DND-41 (cell line): ENCODE data around the gene SLC25A42.

Experiments used
- ATAC-seq: fragments of 200-7000 bp; cut with Tn5 transposase; 3 replicates; pipeline ENCODE4 v1.9.1; 2021; ENCODE audit warnings: low read depth; ENCODE audit not compliant: insufficient read depth
- DNase-seq: peaks from one replicate; pipeline ENCODE4 v3.0.0-alpha.2; 2020
- H2AFZ ChIP-seq: 2 replicates; pipeline ENCODE4 v1.6.0; 2012; ENCODE audit warnings: low read depth, low read length
- H3K27ac ChIP-seq: 2 replicates; pipeline ENCODE4 v1.5.1; 2012; ENCODE audit warnings: low read length, inconsistent platforms
- H3K27me3 ChIP-seq: fragments of 200-600 bp; sonication (generic); 2 replicates; pipeline ENCODE4 v1.6.0; 2012; ENCODE audit warnings: low read length, mild to moderate bottlenecking, inconsistent platforms; ENCODE audit not compliant: insufficient read depth, poor library complexity
- H3K36me3 ChIP-seq: 2 replicates; pipeline ENCODE4 v1.5.1; 2012; ENCODE audit warnings: low read length, inconsistent platforms; ENCODE audit not compliant: insufficient read depth
- H3K4me1 ChIP-seq: 2 replicates; pipeline ENCODE4 v1.5.1; 2012; ENCODE audit warnings: mild to moderate bottlenecking, low read length; ENCODE audit not compliant: insufficient read depth
- H3K4me2 ChIP-seq: 2 replicates; pipeline ENCODE4 v1.6.0; 2012; ENCODE audit warnings: mild to moderate bottlenecking, moderate library complexity, low read length, inconsistent platforms; ENCODE audit not compliant: insufficient read depth
- H3K4me3 ChIP-seq, 2 experiments: fragments of 200-600 bp in 1 of 2; shearing (Covaris generic) in 1 of 2; 2 replicates each; pipeline ENCODE4 v1.5.1; 2012 to 2016; ENCODE audit warnings: inconsistent platforms in 2 of 2, low read length in 2 of 2, mild to moderate bottlenecking in 2 of 2, low read depth in 1 of 2, moderate library complexity in 1 of 2
- H3K79me2 ChIP-seq: 2 replicates; pipeline ENCODE4 v1.6.0; 2012; ENCODE audit warnings: low read length, inconsistent platforms; ENCODE audit not compliant: insufficient read depth
- H3K9ac ChIP-seq: 2 replicates; pipeline ENCODE4 v1.6.0; 2012; ENCODE audit warnings: low read depth, mild to moderate bottlenecking, inconsistent platforms, low read length, moderate library complexity
- H3K9me3 ChIP-seq: 2 replicates; pipeline ENCODE4 v1.5.1; 2012; ENCODE audit warnings: low read length, moderate library complexity, mild to moderate bottlenecking, inconsistent platforms; ENCODE audit not compliant: insufficient read depth, severe bottlenecking
- H4K20me1 ChIP-seq: 2 replicates; pipeline ENCODE4 v1.6.0; 2012; ENCODE audit warnings: low read length; ENCODE audit not compliant: insufficient read depth
- EZH2 ChIP-seq: IDR thresholded peaks from 3 replicates; pipeline ENCODE4 v1.6.1; 2012; ENCODE audit warnings: borderline replicate concordance, low read depth, mild to moderate bottlenecking, moderate library complexity, low read length, inconsistent platforms; ENCODE audit not compliant: severe bottlenecking
- TF ChIP-seq, protein P1 (sequence below): IDR thresholded peaks from 2 replicates; pipeline ENCODE4 v1.5.1; 2012; ENCODE audit warnings: borderline replicate concordance, low read length, moderate library complexity, mild to moderate bottlenecking; ENCODE audit not compliant: poor library complexity, severe bottlenecking; ENCODE audit errors: extremely low read depth

The SLC25A42 gene

DNA sequence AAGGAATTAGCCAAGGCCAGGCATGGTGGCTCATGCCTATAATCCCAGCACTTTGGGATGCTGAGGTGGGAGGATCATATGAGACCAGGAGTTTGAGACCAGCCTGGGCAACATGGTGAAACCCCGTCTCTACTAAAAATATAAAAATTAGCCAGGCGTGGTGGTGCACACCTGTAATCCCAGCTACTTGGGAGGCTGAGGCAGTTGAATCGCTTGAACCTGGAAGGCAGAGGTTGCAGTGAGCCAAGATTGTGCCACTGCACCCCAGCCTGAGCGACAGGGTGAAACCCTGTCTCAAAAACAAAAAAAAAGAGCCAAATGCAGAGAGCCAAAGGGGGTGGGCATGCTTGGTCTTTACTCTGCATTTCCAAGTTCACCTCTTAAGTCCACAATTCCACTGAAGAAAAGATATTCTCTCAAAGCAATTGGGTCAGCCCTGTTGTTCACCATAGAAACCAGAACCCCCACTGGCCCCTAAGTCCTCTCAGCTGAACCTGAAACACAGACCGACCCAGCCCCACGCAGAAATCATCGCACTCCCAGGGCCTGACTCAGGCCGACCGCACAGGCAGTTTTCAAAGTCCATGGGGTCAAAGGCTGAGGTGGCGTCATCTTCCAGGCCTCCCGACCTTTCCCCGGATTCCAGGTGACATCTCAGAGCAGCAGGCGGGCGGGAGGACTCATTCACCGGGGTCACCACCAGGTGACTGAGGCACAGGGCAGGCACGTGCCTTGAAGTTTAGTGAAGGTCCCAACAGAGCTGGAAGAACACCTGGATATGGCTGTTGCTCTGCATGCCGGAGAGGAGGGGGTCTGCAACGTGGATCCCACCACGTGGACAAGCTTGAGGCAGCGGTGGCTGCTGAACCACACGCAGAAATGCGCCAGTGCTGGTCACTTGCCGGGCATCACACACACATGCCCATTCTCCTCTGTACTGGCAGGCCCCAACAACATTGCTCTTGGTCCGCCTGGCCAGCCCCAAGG is 33.1 kb downstream of the SLC25A42 start:
- Histone ChIP-seq H3K27ac (no peak overlapping the region), H3K4me2 (no peak overlapping the region)

DNA sequence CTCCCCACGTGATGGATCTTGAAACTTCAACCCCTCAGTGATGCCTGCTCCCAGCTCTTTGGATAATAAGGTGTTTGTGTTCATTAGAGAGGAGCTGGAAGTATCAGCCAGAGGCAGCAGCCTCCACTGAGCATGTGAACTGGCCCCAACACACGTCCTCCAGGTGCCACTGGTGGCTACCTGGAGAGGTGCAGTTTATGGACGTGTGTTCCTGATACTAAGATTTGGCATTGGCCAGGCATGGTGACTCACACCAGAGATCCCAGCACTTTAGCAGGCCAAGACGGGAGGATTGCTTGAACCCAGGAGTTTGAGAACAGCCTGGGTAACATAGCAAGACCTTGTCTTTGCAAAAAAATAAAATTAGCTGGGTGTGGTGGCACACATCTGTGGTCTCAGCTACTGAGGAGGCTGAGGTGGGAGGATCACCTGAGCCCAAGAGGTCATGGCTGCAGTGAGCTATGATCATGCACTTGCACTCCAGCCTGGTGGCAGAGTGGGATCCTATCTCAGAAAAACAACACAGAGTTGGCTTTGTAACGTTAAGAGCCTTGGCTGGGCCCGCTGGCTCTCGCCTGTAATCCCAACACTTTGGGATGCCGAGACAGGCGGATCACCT is 34.4 kb downstream of the SLC25A42 start:
- no peak for ATAC-seq
- Histone ChIP-seq H3K36me3 (peaks cover 15% of the 10 kb centered on the region), H3K4me3 (no peak overlapping the region), H3K79me2 (no peaks in the 10 kb centered on the region), H3K27ac (no peak overlapping the region), H2AFZ (no peak overlapping the region), H3K9me3 (no peaks in the 10 kb centered on the region), H3K9ac (no peak overlapping the region), H3K27me3 (no peaks in the 10 kb centered on the region), H4K20me1 (peaks cover 3% of the 10 kb centered on the region), H3K4me1 (no peaks in the 10 kb centered on the region), H3K4me2 (no peak overlapping the region)
- no peak for TF ChIP-seq EZH2
- TF ChIP-seq, protein P1, sequence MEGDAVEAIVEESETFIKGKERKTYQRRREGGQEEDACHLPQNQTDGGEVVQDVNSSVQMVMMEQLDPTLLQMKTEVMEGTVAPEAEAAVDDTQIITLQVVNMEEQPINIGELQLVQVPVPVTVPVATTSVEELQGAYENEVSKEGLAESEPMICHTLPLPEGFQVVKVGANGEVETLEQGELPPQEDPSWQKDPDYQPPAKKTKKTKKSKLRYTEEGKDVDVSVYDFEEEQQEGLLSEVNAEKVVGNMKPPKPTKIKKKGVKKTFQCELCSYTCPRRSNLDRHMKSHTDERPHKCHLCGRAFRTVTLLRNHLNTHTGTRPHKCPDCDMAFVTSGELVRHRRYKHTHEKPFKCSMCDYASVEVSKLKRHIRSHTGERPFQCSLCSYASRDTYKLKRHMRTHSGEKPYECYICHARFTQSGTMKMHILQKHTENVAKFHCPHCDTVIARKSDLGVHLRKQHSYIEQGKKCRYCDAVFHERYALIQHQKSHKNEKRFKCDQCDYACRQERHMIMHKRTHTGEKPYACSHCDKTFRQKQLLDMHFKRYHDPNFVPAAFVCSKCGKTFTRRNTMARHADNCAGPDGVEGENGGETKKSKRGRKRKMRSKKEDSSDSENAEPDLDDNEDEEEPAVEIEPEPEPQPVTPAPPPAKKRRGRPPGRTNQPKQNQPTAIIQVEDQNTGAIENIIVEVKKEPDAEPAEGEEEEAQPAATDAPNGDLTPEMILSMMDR, result no peak
- no peak for DNase-seq

More for the DNA sequence above, 33.1 kb downstream of the SLC25A42 start:
- Histone ChIP-seq H3K9ac (no peak overlapping the region), H3K4me1 (no peaks in the 10 kb centered on the region), H3K9me3 (no peaks in the 10 kb centered on the region), H3K79me2 (peaks cover 3% of the 10 kb centered on the region; the same call in 1 of the 2 replicates), H3K36me3 (peaks cover 15% of the 10 kb centered on the region), H4K20me1 (peaks cover 3% of the 10 kb centered on the region), H2AFZ (no peak overlapping the region), H3K27me3 (no peaks in the 10 kb centered on the region), H3K4me3 (no peak overlapping the region)
- no peak for DNase-seq
- ATAC-seq, result no peak
- no peak for TF ChIP-seq EZH2
- TF ChIP-seq, protein P1, result no peak

DNA sequence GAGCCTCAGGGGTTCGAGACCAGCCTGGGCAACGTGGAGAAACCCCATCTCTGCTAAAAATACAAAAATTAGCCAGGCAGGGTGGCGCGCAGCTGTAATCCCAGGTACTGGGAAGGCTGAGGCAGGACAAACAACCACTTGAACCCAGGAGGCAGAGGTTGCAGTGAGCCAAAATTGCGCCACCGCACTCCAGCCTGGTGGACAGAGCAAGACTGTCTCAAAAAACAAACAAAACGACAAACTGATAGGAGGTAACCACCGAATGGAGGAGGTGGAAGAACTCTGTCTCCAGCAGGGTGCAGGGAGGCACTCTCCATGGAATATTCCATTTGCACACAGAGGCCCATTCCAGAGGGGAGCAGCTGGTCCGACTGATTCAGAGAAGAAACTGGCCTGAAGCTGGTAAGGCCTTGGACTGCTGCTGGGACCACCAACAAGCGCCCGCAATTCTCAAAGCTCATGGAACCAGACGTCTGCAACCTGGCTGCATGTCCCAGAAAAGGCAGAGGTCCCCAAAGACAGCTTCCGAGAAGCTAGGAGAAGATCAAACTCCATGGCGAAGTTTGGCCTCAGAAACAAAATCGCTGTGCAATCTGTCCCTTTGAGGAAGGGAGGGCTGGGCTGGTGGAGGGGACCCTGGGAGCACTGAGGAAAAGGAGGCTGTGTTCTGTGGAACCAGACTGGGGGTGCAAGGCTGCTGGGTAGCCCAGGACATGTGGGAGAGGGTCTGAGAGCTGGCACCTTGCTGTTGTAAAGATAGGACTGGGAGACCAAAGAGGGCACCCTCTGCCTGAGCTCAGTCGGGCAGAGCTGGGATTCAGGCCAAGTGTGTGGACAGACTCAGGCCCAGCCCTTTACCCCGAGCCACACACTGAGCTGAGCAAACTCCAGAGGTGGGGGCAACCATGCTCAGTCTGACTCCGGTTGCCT is 35.2 kb downstream of the SLC25A42 start:
- TF ChIP-seq EZH2, result no peak
- TF ChIP-seq, protein P1, result no peak
- Histone ChIP-seq H4K20me1 (peaks cover 3% of the 10 kb centered on the region), H3K9me3 (no peaks in the 10 kb centered on the region), H3K36me3 (peaks cover 15% of the 10 kb centered on the region), H3K79me2 (no peaks in the 10 kb centered on the region), H3K27me3 (no peaks in the 10 kb centered on the region), H3K4me3 (no peak overlapping the region), H3K4me1 (no peaks in the 10 kb centered on the region), H3K9ac (no peak overlapping the region), H3K27ac (no peak overlapping the region), H3K4me2 (no peak overlapping the region), H2AFZ (no peak overlapping the region)
- ATAC-seq, result no peak
- no peak for DNase-seq
